Natural killer cell treated with Interleukin-12 subunit alpha and Interleukin-12 subunit beta and Interleukin-15 and Interleukin-18, amount 100 ng/mL, for 72 hours (primary cell): ENCODE data around the gene CR1L. TPM values are rescaled to one million over a fixed set of nuclear protein-coding genes. Genes with fewer than 3 reads are reported as not detected.

ENCODE experiments used
- total RNA-seq, 2 donors: library from RNA; stranded (reverse); gene quantifications; one replicate each; pipeline ENCODE4 v1.2.3, GENCODE V29; 2022

Gene CR1L
- total RNA-seq, 2 donors from 2014 or later: not detected

Other genes starting within 250 kb of the CR1L start
- not detected for gene CR2, start 190.8 kb upstream of the CR1L start, total RNA-seq
- 1 to 10 TPM in 1 of 2 donors, not detected in 1; 8.2 TPM for gene CR1, start 149.0 kb upstream of the CR1L start, total RNA-seq
- 100 to 1,000 TPM in 1 of 2 donors, 10 to 100 TPM in 1; 88.2 to 122 TPM for gene CD46, start 106.9 kb downstream of the CR1L start, total RNA-seq